Ramos (cell line): ENCODE data around the gene MRPS15.
"Not testable (repeated sequence)": the region's sequence is repeated elsewhere in the genome, so short reads cannot be mapped to it uniquely, and the experiment has no call there.

Source experiments
- in situ Hi-C: fragments of 300-500 bp; cut with MboI; formaldehyde crosslinking; loops from one replicate; pipeline ENCODE4 v1.14.3; 2022; ENCODE audit warnings: low sequenced_read_pairs; ENCODE audit not compliant: unreplicated experiment

MRPS15 gene

DNA sequence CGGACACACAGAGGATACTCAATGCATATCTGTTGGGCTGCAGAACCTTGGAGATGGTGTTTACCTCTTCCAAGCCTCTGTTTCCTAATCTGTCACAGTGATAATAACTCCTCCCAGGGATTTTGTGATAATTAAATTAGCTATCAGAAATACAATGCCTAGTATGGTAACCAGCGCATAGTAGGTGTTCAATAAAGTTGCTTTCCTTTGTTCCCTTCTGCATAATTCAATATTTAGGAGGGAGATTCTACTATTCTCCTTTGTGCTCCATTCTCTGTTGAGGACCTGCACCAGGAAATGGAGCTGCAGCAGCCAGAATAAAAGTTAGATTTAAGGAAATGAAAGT lies 21.9 kb upstream of the MRPS15 start:
- in situ Hi-C loops = no loop called here

DNA sequence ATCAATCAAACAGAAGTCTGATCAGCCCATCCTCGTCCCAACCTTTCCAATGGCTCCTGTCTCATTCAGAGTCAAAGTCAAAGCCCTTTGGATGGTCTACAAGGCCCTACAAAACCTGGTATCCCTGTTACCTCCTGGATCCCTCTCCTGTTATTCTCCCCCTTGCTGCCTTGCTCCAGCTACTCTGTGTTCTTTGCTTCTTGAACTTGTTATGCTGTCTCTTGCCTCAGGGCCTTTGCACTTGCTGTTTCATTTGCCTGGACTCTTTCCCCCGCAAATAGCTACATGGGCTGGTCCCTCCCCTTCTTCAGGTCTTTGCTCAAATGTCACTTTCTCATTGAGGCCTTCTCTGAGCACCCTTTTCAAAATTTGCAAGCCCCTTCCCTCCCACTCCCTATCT lies 19.9 kb upstream of the MRPS15 start:
- in situ Hi-C loops = no loop called here

DNA sequence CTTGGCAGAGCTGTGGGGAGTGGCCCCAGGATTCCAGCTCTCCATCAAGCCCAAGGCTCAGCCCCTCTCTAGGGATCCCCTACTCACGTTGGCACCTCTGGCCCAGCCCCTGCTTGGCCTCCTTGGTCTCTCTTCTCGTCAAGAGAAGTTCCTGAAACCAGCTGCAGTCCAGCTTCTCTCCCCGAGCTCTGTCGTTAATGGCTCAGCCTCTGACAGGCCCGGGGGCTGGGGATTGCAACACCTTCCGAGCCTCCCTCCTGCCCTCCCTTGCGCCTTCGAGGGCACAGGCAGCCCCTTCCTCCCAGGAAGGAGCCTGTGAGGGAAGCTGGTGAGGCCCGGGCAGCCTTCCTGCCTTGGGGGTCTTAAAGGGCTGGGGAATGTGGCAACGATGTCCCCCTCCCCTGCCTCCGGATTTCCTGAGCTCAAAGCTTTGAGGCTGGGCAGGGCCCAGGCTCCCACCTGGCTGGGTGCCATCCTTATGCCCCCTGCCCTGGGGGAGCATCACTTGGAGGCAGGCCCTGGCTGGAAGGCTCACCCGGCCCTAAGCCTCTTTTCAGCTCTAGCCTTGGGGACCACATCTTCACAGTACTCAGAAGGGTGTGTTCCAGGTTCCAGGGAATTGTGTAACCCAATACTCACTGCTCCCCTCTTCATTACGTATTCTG lies 18.7 kb upstream of the MRPS15 start, which contains the start of gene CSF3R:
Gene CSF3R, minus strand, starts transcription at position 190 of the 665 bp plus-strand sequence. CDS start 3,417 bp downstream, outside the sequence.
- in situ Hi-C loops = no loop called here

GRCh38 chr1:36481771-36482723 lies 17.9 kb upstream of the MRPS15 start:
- in situ Hi-C loops = no loop called here

GRCh38 chr1:36481091-36481490 lies 16.9 kb upstream of the MRPS15 start:
- in situ Hi-C loops = no loop called here

- in situ Hi-C loops = no loop called here
Observed at GRCh38 chr1:36480161-36480560, 16.0 kb upstream of the MRPS15 start.

DNA sequence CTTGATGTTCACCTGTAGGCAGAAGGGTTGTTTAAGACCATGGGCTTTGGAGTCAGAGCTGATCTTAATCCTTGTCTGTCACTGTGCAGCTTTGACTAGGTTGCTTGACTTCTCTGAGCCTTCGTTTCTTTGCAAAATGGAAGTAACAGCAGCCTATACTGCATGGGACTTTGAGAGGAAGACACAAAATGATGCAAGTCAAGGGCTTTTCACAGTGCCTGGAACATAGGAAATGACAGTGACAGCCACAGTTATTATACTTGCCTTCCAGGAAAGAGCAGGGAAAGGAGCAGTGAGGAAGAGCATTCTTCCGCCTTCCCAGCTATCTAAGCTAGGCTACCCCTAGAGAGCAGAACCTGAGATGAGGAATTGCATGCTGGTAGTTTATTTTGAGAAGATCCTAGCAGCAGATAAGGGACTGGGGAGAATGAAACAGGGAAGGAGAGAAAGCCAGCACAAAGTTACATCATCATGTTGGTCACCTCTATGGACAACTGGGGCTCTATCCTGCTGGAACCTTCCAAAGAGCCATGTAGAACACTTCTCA lies 15.4 kb upstream of the MRPS15 start:
- in situ Hi-C loops = no loop called here

- in situ Hi-C loops = not testable (repeated sequence)
Observed at GRCh38 chr1:36477615-36478014, 13.4 kb upstream of the MRPS15 start.

GRCh38 chr1:36476945-36477344 lies 12.8 kb upstream of the MRPS15 start:
- in situ Hi-C loops = no loop called here

- in situ Hi-C loops = no loop called here
Observed at GRCh38 chr1:36475910-36476604, 11.9 kb upstream of the MRPS15 start.

DNA sequence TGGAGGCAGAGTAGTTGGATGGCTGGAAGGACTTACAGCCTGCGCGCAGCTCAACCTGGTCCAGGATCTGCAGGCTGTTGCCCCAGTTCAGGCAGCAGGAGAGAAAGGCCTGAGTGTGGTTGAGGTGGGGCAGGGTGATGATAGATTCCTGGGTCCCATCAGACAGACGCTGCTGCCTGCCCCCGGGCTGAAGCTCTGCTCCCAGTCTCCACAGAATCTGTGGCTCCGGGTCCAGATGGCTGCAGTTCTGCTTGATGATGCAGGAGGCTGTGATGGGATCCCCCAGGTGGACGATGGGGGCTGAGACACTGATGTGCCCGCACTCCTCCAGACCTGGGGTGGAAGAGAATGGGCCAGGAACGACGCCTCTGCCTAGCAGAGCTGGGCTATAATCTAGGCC lies 11.2 kb upstream of the MRPS15 start:
- in situ Hi-C loops = no loop called here

GRCh38 chr1:36472656-36473055 lies 8.5 kb upstream of the MRPS15 start:
- in situ Hi-C loops = no loop called here

DNA sequence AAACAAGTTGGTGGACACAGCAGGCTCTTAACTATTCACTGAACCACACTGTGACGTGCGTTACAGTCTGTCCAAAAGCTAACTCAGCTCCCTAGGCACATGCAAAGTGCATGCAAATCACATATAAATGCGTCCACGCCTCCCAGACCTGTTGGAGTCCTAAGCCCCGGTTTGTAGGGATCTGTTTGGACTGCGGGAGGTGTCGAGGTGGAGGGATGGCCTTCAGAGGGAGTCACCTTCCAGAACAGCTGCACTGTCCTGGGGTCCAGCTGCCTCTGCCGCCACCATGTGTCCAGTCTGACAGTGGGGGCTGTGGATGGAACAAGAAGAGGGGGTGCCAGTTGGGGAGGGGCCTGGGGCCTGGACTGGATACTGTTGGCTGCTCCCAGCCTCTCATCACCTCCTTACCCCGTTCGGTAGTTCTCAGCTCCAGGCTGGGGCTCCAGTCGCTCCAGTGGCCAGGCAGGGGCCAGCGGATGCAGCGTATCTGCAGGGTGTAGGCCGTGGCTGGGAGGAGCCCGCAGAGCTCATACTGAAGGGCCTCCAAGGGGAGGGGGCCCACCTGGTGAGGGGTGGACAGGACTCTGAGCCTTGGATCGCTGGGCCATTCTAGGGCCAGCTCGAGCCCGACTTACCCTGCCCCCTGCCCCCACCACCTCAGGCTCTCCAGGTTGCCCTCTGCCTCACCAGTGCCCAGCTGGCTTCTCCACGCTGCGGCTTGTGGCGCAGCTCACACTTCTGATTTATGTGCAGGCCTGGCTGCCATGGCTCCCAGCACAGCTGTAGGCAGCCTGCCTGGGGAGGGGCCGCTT lies 7.9 kb upstream of the MRPS15 start:
- in situ Hi-C loops = no loop called here

DNA sequence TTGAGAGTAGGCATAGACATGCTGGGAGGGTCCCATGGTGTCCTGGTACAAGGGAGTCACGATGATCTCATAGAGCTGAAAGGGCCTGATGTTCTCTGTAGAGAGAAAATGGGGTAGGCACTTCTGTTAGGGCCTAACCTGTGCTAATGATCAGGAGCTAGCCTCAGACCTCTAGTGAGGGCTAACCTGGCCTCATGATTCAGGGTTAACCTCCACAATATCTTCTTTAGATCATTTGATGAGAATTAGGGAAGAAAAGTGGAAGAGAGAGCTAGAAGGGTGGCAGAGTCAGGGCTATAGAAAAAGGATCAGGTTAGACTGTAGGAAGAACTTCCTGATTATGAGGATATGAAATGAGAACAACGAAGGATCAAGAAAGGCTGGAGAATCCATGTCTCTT lies 5.0 kb upstream of the MRPS15 start:
- in situ Hi-C loops = no loop called here

DNA sequence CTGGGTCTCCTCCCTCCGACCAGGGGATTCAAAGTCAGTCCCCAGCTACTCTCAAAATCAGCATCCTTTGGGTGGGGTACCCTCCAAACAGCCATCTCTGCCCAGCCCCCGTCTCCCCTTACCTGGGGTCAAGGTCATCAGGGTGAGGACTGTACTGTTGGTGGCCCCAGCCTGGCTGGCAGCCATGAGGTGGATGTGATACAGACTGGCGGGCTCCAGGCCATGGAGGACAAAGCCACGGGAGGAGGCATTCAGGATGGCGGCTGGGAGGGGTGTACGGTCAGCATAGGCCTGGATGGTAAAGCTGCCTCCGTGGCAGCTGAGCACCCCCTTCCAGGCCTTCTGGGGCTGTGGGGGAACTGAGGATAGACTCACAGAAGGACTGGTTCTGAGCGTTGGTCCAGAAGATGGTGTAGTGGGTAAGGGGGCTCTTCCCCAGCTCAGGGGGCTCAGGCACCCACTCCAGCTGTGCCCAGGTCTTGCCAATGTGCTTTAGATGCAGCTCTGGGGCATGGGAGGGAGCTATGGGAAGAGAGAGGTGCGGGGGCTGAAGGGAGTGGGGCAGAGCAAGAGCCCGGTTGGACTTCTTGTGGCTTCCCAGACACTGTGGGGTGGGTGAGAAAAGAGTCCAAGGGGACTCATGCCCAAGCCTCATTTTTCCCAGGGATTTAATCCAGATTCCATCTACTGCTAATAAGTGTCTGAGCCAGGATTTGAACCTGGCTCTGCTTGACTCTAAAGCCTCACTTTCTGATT lies 3.7 kb upstream of the MRPS15 start:
- in situ Hi-C loops = no loop called here

GRCh38 chr1:36467027-36467410 lies 2.8 kb upstream of the MRPS15 start:
- in situ Hi-C loops = no loop called here

GRCh38 chr1:36466370-36467026 lies 2.3 kb upstream of the MRPS15 start:
- in situ Hi-C loops = no loop called here

- in situ Hi-C loops = no loop called here
Observed at GRCh38 chr1:36465731-36466369, 1.7 kb upstream of the MRPS15 start.
